Immature natural killer cell (primary cell): ENCODE results near the gene APP. TPM values are rescaled to one million over a fixed set of nuclear protein-coding genes. Genes with fewer than 3 reads are reported as not detected.
"Not testable (repeated sequence)": the region's sequence is repeated elsewhere in the genome, so short reads cannot be mapped to it uniquely, and the experiment has no call there.

Experiments
- DNase-seq, 3 donors: peaks; one replicate each; pipeline ENCODE4 v3.0.0; 2022; ENCODE audit warnings: mixed read lengths in 1 of 3
- H3K27ac Mint-ChIP-seq, 6 donors: one replicate each; pipeline ENCODE4 v1.8.0; 2020; ENCODE audit warnings: mixed read lengths in 6 of 6, mild to moderate bottlenecking in 5 of 6, inconsistent platforms in 4 of 6, moderate library complexity in 3 of 6
- H3K27me3 Mint-ChIP-seq, 3 donors: one replicate each; pipeline ENCODE4 v1.8.0; 2020 to 2021; ENCODE audit warnings: low read depth in 3 of 3, mild to moderate bottlenecking in 3 of 3, mixed read lengths in 3 of 3, moderate library complexity in 3 of 3, inconsistent platforms in 1 of 3
- H3K36me3 Mint-ChIP-seq, 3 donors: one replicate each; pipeline ENCODE4 v1.8.0; 2020; ENCODE audit warnings: mixed read lengths in 3 of 3, inconsistent platforms in 2 of 3, mild to moderate bottlenecking in 2 of 3
- H3K4me1 Mint-ChIP-seq, 2 donors: one replicate each; pipeline ENCODE4 v1.8.0; 2020; ENCODE audit warnings: inconsistent platforms in 2 of 2, mild to moderate bottlenecking in 2 of 2, mixed read lengths in 2 of 2, moderate library complexity in 1 of 2
- H3K4me3 Mint-ChIP-seq, 5 donors: one replicate each; pipeline ENCODE4 v1.8.0; 2020; ENCODE audit warnings: mild to moderate bottlenecking in 5 of 5, mixed read lengths in 5 of 5, inconsistent platforms in 3 of 5, moderate library complexity in 3 of 5
- H3K9me3 Mint-ChIP-seq, 6 donors: one replicate each; pipeline ENCODE4 v1.8.0; 2020; ENCODE audit warnings: mild to moderate bottlenecking in 6 of 6, mixed read lengths in 6 of 6, inconsistent platforms in 4 of 6, moderate library complexity in 3 of 6
- polyA plus RNA-seq, 3 donors: library from polyadenylated mRNA; unstranded; fragments of 300-500 nt; fragmentation: Illumina TruSeq; gene quantifications; one replicate each; pipeline ENCODE4 v1.2.3, GENCODE V29; 2021

APP gene
- polyA plus RNA-seq, 3 donors from 2014 or later, result 1.4 to 2.4 (median 2.4) TPM

DNA sequence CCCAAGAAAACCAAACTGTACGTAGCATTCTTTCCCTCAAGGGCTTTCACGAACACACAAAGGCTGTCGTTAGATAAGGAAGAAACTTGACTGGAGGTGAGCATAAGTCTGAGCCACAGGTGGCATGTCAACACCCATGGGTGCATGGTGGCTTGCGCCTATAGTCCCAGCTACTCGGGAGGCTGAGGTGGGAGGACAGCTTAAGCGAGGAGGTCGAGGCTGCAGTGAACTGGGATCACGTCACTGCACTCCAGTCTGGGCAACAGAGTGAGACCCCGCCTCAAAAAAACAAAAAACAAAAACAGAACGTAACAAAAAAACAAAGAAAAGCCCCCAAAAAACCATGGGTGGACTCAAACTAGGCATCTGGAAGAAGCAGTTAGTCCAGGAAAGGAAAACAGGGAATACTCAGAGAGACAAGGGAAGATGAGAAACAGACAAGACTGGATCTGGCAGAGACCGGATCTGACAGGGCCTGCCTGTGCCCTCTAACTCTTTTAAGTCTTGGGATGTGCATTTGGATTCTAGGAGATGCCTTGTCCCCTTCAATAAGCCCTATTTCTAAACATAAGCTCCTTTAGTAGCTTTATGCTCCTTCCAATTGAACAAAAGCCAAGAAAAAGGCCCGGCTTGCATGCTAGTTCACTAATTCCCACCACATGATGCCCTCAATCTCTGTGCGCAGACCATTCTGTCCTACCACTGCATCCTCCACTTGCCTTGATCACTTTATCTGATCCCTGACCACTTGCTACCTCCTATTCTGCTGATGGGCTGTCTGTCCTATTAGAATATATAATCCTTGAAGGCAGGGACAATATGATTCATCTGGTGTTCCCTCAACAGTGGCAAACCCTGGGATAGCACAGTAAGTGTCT lies 73.8 kb downstream of the APP start:
- peak overlapping the region in 1 of 6 donors; percentile 44 for H3K27ac Mint-ChIP-seq
- H3K4me1 Mint-ChIP-seq, result no peaks in the 10 kb centered on the region
- peaks cover 0 to 4% (median 0%) of the 10 kb centered on the region in 6 donors for H3K9me3 Mint-ChIP-seq
- no peaks in the 10 kb centered on the region for H3K36me3 Mint-ChIP-seq
- no peak overlapping the region for H3K4me3 Mint-ChIP-seq
- DNase-seq, result no peak
- no peaks in the 10 kb centered on the region for H3K27me3 Mint-ChIP-seq

DNA sequence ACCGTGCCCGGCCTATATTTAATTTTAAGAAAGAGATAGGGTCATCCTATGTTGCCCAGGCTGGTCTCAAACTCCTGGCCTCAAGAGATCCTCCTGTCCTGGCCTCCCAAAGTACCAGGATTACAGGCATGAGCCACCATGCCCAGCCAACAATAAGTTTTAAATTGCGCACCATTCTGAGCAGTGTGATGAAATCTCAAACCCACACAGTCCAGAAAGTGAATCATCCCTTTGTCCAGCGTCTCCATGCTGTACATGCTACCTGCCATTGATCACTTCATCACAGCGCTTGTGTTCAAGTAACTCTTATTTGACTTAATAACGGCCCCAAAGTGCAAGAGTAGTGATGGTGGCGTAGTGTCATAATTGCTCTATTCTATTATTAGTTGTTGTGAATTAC lies 75.4 kb downstream of the APP start:
- Mint-ChIP-seq H3K27me3 (peaks cover 0 to 3% (median 1%) of the 10 kb centered on the region in 3 donors), H3K4me1 (no peaks in the 10 kb centered on the region), H3K9me3 (peaks cover 0 to 7% (median under 1%) of the 10 kb centered on the region in 6 donors), H3K4me3 (no peak overlapping the region), H3K27ac (no peak overlapping the region), H3K36me3 (no peaks in the 10 kb centered on the region)
- no peak for DNase-seq

DNA sequence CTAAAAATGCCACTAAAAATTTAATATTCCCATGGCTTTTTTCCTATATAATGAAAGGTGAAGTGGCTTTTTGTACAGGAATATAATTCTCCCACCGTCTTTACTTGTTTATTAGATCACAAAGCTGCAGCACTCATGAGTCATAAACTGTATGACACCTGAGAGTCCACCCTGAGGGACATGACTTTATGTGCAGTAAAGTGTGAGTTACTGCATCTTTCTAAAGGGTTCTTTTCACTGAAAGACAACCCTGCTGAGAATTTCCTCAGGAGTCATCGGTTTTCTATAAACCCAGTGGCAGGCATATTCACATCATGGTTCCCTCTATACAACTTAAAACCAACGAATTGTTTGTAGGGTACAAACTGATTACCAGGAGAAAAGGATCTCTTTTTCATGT lies 77.4 kb downstream of the APP start:
- peaks cover 0 to 7% (median under 1%) of the 10 kb centered on the region in 6 donors for H3K9me3 Mint-ChIP-seq
- no peak for DNase-seq
- no peak overlapping the region for H3K4me3 Mint-ChIP-seq
- H3K27me3 Mint-ChIP-seq, result peaks cover 0 to 3% (median 1%) of the 10 kb centered on the region in 3 donors
- H3K4me1 Mint-ChIP-seq, result no peaks in the 10 kb centered on the region
- no peaks in the 10 kb centered on the region for H3K36me3 Mint-ChIP-seq
- H3K27ac Mint-ChIP-seq, result no peak overlapping the region

DNA sequence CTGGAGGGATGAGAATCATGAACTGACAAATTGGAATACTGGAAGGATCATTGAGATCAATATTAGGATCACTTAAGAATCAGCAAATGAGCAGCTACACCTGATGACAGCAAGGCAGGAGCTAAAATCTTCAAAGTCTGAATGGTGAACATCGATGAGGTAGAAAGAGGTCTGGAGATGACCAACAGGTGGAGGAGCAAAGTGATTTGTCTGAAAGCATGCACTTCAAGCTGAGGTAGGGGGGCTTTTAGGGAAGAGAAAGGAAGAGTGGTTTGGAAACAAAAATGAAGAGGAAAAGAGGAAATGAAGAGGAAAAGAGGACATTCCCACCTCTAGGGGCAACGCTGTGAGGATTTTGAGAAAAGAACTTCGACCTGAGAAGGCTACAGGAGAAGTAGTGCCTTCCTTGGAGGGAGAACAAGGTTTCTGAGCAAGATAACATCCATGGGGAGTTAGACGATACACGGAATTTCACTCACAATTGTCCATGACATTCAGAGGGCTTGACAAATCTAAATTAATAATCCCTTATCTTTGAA lies 79.0 kb downstream of the APP start:
- no peak overlapping the region for H3K27ac Mint-ChIP-seq
- DNase-seq, result no peak
- peaks cover 0 to 3% (median 1%) of the 10 kb centered on the region in 3 donors for H3K27me3 Mint-ChIP-seq
- no peaks in the 10 kb centered on the region for H3K36me3 Mint-ChIP-seq
- H3K9me3 Mint-ChIP-seq, result peaks cover 0 to 7% (median under 1%) of the 10 kb centered on the region in 6 donors
- H3K4me3 Mint-ChIP-seq, result no peak overlapping the region
- no peaks in the 10 kb centered on the region for H3K4me1 Mint-ChIP-seq

- no peaks in the 10 kb centered on the region for H3K36me3 Mint-ChIP-seq
- H3K27ac Mint-ChIP-seq, result no peak overlapping the region
- DNase-seq, result no peak
- no peak overlapping the region for H3K4me3 Mint-ChIP-seq
- H3K9me3 Mint-ChIP-seq, result peaks cover 0 to 7% (median under 1%) of the 10 kb centered on the region in 6 donors
- peaks cover 0 to 3% (median 1%) of the 10 kb centered on the region in 3 donors for H3K27me3 Mint-ChIP-seq
- no peaks in the 10 kb centered on the region for H3K4me1 Mint-ChIP-seq
These were observed 80.8 kb downstream of the APP start for GRCh38 chr21:26089730-26090129.

DNA sequence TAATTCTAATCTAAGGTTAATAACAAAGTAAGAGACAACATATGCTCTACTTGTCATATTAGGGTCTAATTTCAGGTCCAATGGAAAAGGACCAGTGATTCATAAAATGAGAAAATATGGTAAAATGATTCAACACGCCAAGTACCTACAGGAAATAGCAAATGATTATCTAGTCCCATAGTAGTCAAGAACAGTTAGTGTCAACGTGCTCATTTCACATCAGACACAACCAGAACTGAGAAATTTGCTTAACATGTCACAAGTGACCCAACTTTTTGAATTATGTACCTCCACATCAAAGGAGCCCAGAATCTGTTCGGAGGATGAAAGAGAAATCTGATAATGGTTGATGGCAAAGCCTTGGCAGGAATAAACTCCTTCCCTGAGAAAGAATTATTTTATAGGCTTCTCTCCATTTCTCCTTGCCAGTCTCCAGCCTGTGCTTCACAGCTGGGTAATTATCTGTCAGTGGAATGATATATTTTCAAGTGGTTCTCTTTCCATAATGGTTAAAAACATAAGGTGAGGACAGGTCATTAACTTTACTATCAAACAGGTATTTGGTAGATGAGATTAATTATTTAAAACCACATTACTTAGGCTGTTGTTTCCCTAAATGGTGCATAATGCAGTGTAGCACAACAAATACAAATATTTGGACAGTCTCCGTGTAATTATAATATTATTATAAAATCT lies 83.2 kb downstream of the APP start:
- no peaks in the 10 kb centered on the region for H3K36me3 Mint-ChIP-seq
- peaks cover 6 to 8% of the 10 kb centered on the region in 2 donors for H3K4me1 Mint-ChIP-seq
- peaks cover 0 to 7% (median 2%) of the 10 kb centered on the region in 6 donors for H3K9me3 Mint-ChIP-seq
- no peak overlapping the region for H3K4me3 Mint-ChIP-seq
- no peak overlapping the region for H3K27ac Mint-ChIP-seq
- no peak for DNase-seq
- H3K27me3 Mint-ChIP-seq, result peaks cover 0 to 3% (median 1%) of the 10 kb centered on the region in 3 donors

- Mint-ChIP-seq H3K4me3 (no peak overlapping the region), H3K27ac (no peak overlapping the region), H3K9me3 (peaks cover 0 to 3% (median 0%) of the 10 kb centered on the region in 6 donors), H3K4me1 (peaks cover 6 to 8% of the 10 kb centered on the region in 2 donors), H3K36me3 (no peaks in the 10 kb centered on the region), H3K27me3 (peaks cover 0 to 3% (median 0%) of the 10 kb centered on the region in 3 donors)
- DNase-seq, result no peak
These were observed 84.7 kb downstream of the APP start for GRCh38 chr21:26085882-26086281.

- no peak overlapping the region for H3K4me3 Mint-ChIP-seq
- H3K9me3 Mint-ChIP-seq, result peaks cover 0 to 3% (median 0%) of the 10 kb centered on the region in 6 donors
- H3K4me1 Mint-ChIP-seq, result peaks cover 6 to 8% of the 10 kb centered on the region in 2 donors
- no peaks in the 10 kb centered on the region for H3K36me3 Mint-ChIP-seq
- DNase-seq, result no peak
- H3K27me3 Mint-ChIP-seq, result no peaks in the 10 kb centered on the region
- H3K27ac Mint-ChIP-seq, result no peak overlapping the region
These were observed 85.4 kb downstream of the APP start for GRCh38 chr21:26085127-26085526.

GRCh38 chr21:26082549-26082948 lies 88.0 kb downstream of the APP start:
- H3K4me1 Mint-ChIP-seq, result peaks cover 6 to 8% of the 10 kb centered on the region in 2 donors
- H3K27me3 Mint-ChIP-seq, result no peaks in the 10 kb centered on the region
- H3K36me3 Mint-ChIP-seq, result no peaks in the 10 kb centered on the region
- no peak overlapping the region for H3K4me3 Mint-ChIP-seq
- DNase-seq, result no peak
- no peak overlapping the region for H3K27ac Mint-ChIP-seq
- peaks cover 0 to 6% (median 0%) of the 10 kb centered on the region in 6 donors for H3K9me3 Mint-ChIP-seq

GRCh38 chr21:26081175-26081760 lies 89.3 kb downstream of the APP start:
- not testable (repeated sequence) for DNase-seq, H3K36me3 Mint-ChIP-seq, H3K4me3 Mint-ChIP-seq, H3K4me1 Mint-ChIP-seq, H3K27ac Mint-ChIP-seq, H3K9me3 Mint-ChIP-seq, H3K27me3 Mint-ChIP-seq

GRCh38 chr21:26080211-26080610 lies 90.4 kb downstream of the APP start:
- H3K4me3 Mint-ChIP-seq, result no peak overlapping the region
- peaks cover 0 to 1% (median 0%) of the 10 kb centered on the region in 3 donors for H3K27me3 Mint-ChIP-seq
- H3K36me3 Mint-ChIP-seq, result no peaks in the 10 kb centered on the region
- H3K27ac Mint-ChIP-seq, result no peak overlapping the region
- H3K9me3 Mint-ChIP-seq, result peaks cover 0 to 6% (median 0%) of the 10 kb centered on the region in 6 donors
- DNase-seq, result no peak
- H3K4me1 Mint-ChIP-seq, result peaks cover 6 to 8% of the 10 kb centered on the region in 2 donors

DNA sequence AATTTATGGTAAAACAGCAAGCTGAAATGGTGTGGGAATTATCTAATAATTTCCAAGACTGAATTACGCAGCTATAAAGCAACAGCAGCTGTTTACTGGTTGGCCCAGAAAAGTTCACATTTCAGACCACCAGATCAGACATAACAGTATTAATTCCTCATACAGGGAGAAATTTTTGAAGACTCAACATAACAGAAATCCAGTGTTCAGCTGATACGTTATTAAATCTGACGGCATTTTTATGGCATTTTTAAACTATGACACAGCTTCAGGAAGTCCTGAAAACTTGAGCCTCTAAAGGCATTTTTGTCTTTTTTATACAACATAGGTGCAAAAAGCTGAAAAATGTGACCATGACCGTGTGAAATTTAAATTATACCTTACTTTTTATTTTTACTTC lies 91.2 kb downstream of the APP start:
- no peak overlapping the region for H3K4me3 Mint-ChIP-seq
- DNase-seq, result no peak
- no peaks in the 10 kb centered on the region for H3K36me3 Mint-ChIP-seq
- H3K27me3 Mint-ChIP-seq, result peaks cover 0 to 1% (median 0%) of the 10 kb centered on the region in 3 donors
- H3K4me1 Mint-ChIP-seq, result peaks cover 6 to 8% of the 10 kb centered on the region in 2 donors
- H3K27ac Mint-ChIP-seq, result no peak overlapping the region
- H3K9me3 Mint-ChIP-seq, result peaks cover 0 to 6% (median 0%) of the 10 kb centered on the region in 6 donors

DNA sequence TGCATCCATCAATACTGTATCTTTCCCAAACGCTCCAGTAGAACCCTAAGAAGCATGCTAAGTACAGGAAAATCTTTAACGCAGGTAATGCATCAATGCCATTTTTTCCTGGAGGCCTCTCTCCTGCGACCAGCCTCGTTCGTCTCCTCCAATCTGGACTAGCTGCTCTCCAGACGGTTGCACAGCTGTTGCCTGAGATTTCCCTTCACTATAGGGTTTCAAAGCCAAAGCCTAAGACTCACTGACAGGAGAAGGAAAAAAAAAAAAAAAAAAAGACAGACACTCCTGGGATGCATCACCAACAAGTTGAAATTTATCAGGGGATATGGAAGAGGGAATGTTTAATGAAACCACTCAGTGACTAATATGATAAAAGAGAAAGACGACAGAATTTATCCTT lies 93.0 kb downstream of the APP start:
- DNase-seq, result no peak
- Mint-ChIP-seq H3K9me3 (peaks cover 0 to 4% (median 0%) of the 10 kb centered on the region in 6 donors), H3K4me1 (no peaks in the 10 kb centered on the region), H3K36me3 (no peaks in the 10 kb centered on the region), H3K4me3 (no peak overlapping the region), H3K27ac (no peak overlapping the region), H3K27me3 (peaks cover 0 to 1% (median 0%) of the 10 kb centered on the region in 3 donors)
